ENCODE data around the gene CAMKMT. TPM values are rescaled to one million over a fixed set of nuclear protein-coding genes. Genes with fewer than 3 reads are reported as not detected.

CAMKMT gene
- total RNA-seq, 5 donors from 2014 or later (not counting 1 experiment from before 2014, with no cell fraction given) = 11.9 to 20.2 (median 16.5) TPM

DNA sequence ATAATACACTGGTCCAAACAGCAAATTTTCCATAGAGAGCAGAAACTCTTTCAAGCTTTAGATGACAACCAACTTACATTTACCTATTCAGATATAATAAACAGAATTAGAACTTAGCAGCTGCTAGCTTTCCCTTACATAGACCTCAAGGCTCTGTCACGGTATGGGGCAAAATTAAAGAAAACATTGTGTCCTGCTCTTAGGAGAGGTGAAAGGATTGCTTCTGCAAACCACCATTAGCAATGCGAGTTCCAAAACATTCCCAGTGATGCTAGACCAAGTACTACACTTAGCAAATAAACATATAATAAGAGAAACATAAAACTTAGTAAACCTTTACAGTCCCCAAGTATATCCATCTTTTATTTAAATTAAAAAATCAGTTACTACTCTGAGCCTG, 183.3 kb downstream of the CAMKMT start:
- CTCF ChIA-PET = no interaction called here

DNA sequence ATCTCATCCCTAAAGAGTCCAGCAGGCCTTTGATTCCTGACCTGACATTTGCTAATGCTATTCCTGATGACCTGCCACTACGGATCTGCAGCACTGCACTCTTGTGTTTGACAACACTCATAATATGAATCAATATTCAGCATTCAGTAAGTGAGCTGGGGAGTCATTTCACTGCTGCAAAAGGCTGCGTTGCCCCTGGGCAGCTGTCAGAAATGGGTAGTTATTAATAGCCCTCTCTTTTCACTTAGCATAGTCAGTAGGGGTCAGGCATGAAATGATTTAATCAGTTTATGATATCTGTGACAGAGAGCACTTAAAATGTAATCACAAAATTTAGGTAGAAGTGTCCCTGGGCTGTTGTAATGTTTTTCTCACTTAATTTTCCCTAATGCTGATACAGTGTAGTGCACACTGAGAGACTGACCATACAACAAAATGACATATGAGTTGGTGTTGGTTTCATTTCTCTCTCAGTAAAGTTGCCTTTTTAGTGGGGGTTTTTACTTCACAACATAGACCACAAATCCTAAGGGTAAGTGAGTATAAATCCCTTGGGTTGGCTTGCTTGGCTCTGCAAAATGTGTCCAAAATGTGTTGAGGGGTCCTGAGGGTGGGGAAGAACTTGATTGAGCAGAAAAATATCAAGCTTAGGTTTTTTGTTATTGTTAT, 184.8 kb downstream of the CAMKMT start:
- ChIA-PET POLR2A (no interaction called here), CTCF (no interaction called here)
- ATAC-seq (replicated peaks in 1 of 4) = no peak
- Mint-ChIP-seq H3K4me1 (no peaks in the 10 kb centered on the region), H3K27ac (no peak overlapping the region), H3K9me3 (no peaks in the 10 kb centered on the region), H3K27me3 (no peaks in the 10 kb centered on the region), H3K4me3 (no peak overlapping the region), H3K36me3 (peaks cover 21% of the 10 kb centered on the region)
- H3K27me3 ChIP-seq (replicated peaks in 1 of 2; ENCODE audit: control insufficient read depth in 2 of 2, extremely low read depth in 1 of 2, insufficient read depth in 2 of 2, low read length in 1 of 2) = no peaks in the 10 kb centered on the region
- DNase-seq = no peak
- H3K4me3 ChIP-seq (ENCODE audit: control insufficient read depth in 1 of 2, extremely low read depth in 1 of 2, low read length in 1 of 2) = no peak overlapping the region
- no peaks in the 10 kb centered on the region for H3K4me1 ChIP-seq (ENCODE audit: control insufficient read depth in 1 of 2, extremely low read depth in 1 of 2, insufficient read depth in 2 of 2, low read length in 2 of 2)
- H3K36me3 ChIP-seq (ENCODE audit: control insufficient read depth in 2 of 2, extremely low read depth in 1 of 2, insufficient read depth in 1 of 2, low read length in 1 of 2) = no peaks in the 10 kb centered on the region
- no peak overlapping the region for H3K27ac ChIP-seq (ENCODE audit: low read length)
- H3K9me3 ChIP-seq = no peaks in the 10 kb centered on the region
- no CpG with 5 or more reads among the region's 2 CpGs for WGBS (ENCODE audit: insufficient coverage)

More for the DNA sequence above, 183.3 kb downstream of the CAMKMT start:
- no peaks in the 10 kb centered on the region for H3K9me3 Mint-ChIP-seq
- Histone ChIP-seq H3K27ac (ENCODE audit: low read length) (no peak overlapping the region), H3K4me3 (ENCODE audit: control insufficient read depth in 1 of 2, extremely low read depth in 1 of 2, low read length in 1 of 2) (no peak overlapping the region), H3K9me3 (no peaks in the 10 kb centered on the region), H3K36me3 (ENCODE audit: control insufficient read depth in 2 of 2, extremely low read depth in 1 of 2, insufficient read depth in 1 of 2, low read length in 1 of 2) (no peaks in the 10 kb centered on the region), H3K4me1 (ENCODE audit: control insufficient read depth in 1 of 2, extremely low read depth in 1 of 2, insufficient read depth in 2 of 2, low read length in 2 of 2) (no peaks in the 10 kb centered on the region), H3K27me3 (replicated peaks in 1 of 2; ENCODE audit: control insufficient read depth in 2 of 2, extremely low read depth in 1 of 2, insufficient read depth in 2 of 2, low read length in 1 of 2) (no peaks in the 10 kb centered on the region)
- no peak for DNase-seq
- no peak overlapping the region for H3K27ac Mint-ChIP-seq
- no peaks in the 10 kb centered on the region for H3K4me1 Mint-ChIP-seq
- no peak for ATAC-seq (replicated peaks in 1 of 4)
- no peaks in the 10 kb centered on the region for H3K27me3 Mint-ChIP-seq
- no peak overlapping the region for H3K4me3 Mint-ChIP-seq
- no CpG with 5 or more reads among the region's 2 CpGs for WGBS (ENCODE audit: insufficient coverage)
- POLR2A ChIA-PET = interaction anchor here in 1 of 2 donors (0.7 kb wide), 1 partner anchor 544 kb away, joined by 3 read pairs; no protein-coding TSS in a partner anchor
- H3K36me3 Mint-ChIP-seq = peaks cover 14% of the 10 kb centered on the region

DNA sequence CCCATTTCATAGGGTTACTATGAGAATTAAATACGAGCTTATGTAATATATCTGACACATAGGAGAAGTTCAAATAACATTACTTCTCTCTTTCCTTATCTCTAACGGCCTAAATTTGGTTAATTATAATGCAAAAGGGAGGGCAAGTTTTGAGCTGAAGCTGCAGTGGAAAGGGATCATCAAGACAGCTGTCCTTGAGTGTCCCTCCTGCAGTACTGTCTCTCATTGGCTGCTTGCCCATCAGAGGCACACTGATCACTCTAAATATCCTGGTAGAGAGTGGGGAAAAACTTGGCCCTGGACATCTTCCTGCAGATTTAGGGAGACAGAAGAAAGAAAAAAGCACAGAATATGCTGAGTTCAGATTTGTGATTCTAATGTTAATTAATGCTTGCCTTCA, 186.0 kb downstream of the CAMKMT start:
- no peaks in the 10 kb centered on the region for H3K27me3 ChIP-seq (replicated peaks in 1 of 2; ENCODE audit: control insufficient read depth in 2 of 2, extremely low read depth in 1 of 2, insufficient read depth in 2 of 2, low read length in 1 of 2)
- H3K9me3 ChIP-seq = no peaks in the 10 kb centered on the region
- no peak overlapping the region for H3K27ac ChIP-seq (ENCODE audit: low read length)
- ATAC-seq (replicated peaks in 1 of 4) = no peak
- Mint-ChIP-seq H3K27me3 (no peaks in the 10 kb centered on the region), H3K4me1 (no peaks in the 10 kb centered on the region), H3K36me3 (peaks cover 21% of the 10 kb centered on the region), H3K9me3 (no peaks in the 10 kb centered on the region), H3K4me3 (no peak overlapping the region), H3K27ac (no peak overlapping the region)
- DNase-seq = no peak
- ChIA-PET POLR2A (no interaction called here), CTCF (no interaction called here)
- no peak overlapping the region for H3K4me3 ChIP-seq (ENCODE audit: control insufficient read depth in 1 of 2, extremely low read depth in 1 of 2, low read length in 1 of 2)
- WGBS (ENCODE audit: insufficient coverage) = no CpG with 5 or more reads among the region's 2 CpGs
- H3K4me1 ChIP-seq (ENCODE audit: control insufficient read depth in 1 of 2, extremely low read depth in 1 of 2, insufficient read depth in 2 of 2, low read length in 2 of 2) = no peaks in the 10 kb centered on the region
- no peaks in the 10 kb centered on the region for H3K36me3 ChIP-seq (ENCODE audit: control insufficient read depth in 2 of 2, extremely low read depth in 1 of 2, insufficient read depth in 1 of 2, low read length in 1 of 2)

DNA sequence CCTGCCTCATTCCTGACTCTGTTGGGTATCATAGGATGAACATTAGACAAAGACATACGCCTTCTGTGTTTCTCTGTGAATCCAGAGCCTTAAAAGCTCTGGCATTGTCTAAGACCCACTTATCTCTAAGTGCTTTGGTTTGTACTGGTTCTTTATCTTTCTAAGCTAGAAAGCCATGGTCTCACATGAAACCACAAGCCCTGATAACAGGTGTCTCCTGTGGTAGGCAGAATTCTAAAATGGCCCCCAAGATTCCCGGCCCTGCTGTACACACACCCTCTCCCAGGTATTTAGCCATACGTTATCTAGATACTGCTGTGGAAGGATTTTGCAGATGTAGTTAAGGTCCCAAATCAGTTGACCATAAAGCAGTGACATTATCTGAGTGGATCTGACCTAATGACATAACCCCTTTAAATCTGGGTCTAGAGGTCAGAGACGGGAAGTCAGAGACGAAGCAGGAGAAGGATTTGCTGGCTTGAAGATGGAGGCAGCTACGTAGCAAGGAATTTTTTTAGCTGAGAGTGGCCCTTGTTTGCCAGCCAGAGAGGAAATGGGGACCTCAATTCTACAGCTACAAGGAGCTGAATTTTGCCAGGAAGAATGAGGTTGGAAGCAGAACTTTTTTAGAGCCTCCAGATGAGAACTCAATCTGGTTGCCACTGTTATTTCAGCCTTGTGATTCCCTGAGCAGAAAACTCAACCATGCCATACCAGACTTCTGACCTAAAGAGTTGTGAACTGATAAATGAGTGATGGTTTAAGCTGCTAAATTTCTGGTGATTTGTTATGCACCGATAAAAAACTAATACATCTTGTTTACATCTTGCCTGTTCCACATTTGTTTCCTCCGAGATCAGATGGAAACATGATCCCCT, 186.7 kb downstream of the CAMKMT start:
- Histone ChIP-seq H3K4me3 (ENCODE audit: control insufficient read depth in 1 of 2, extremely low read depth in 1 of 2, low read length in 1 of 2) (no peak overlapping the region), H3K4me1 (ENCODE audit: control insufficient read depth in 1 of 2, extremely low read depth in 1 of 2, insufficient read depth in 2 of 2, low read length in 2 of 2) (no peaks in the 10 kb centered on the region), H3K36me3 (ENCODE audit: control insufficient read depth in 2 of 2, extremely low read depth in 1 of 2, insufficient read depth in 1 of 2, low read length in 1 of 2) (no peaks in the 10 kb centered on the region), H3K27ac (ENCODE audit: low read length) (no peak overlapping the region), H3K9me3 (no peaks in the 10 kb centered on the region), H3K27me3 (replicated peaks in 1 of 2; ENCODE audit: control insufficient read depth in 2 of 2, extremely low read depth in 1 of 2, insufficient read depth in 2 of 2, low read length in 1 of 2) (no peaks in the 10 kb centered on the region)
- H3K4me3 Mint-ChIP-seq = no peak overlapping the region
- ChIA-PET POLR2A (no interaction called here), CTCF (interaction anchor here in 1 of 2 donors (0.5 kb wide), 1 partner anchor 280 kb away, joined by 4 read pairs; no protein-coding TSS in a partner anchor)
- no peaks in the 10 kb centered on the region for H3K27me3 Mint-ChIP-seq
- ATAC-seq (replicated peaks in 1 of 4) = no peak
- no peak overlapping the region for H3K27ac Mint-ChIP-seq
- 100% methylated on average over 1 of the region's 8 CpGs for WGBS (ENCODE audit: insufficient coverage)
- peaks cover 21% of the 10 kb centered on the region for H3K36me3 Mint-ChIP-seq
- H3K4me1 Mint-ChIP-seq = no peaks in the 10 kb centered on the region
- no peak for DNase-seq
- H3K9me3 Mint-ChIP-seq = no peaks in the 10 kb centered on the region

DNA sequence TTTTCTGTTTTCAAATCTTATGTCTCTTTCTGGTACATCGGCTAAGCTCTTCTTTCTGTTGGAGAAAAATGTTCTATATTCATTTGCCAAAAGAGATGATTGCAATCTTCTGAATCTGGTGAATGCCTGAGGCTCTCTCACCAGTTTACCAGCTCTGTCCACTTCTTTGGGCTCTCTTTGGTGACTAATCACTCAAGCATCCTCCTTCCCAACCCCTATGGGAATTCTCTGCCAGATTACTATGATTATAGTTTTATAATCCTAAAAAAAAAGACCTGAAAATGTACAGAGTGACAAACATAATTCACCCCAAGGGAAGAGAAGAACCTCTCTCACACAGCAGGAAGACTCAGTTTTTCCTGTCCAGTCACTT, 187.3 kb downstream of the CAMKMT start:
- CTCF ChIA-PET = no interaction called here
- Histone ChIP-seq H3K36me3 (ENCODE audit: control insufficient read depth in 2 of 2, extremely low read depth in 1 of 2, insufficient read depth in 1 of 2, low read length in 1 of 2) (no peaks in the 10 kb centered on the region), H3K4me3 (ENCODE audit: control insufficient read depth in 1 of 2, extremely low read depth in 1 of 2, low read length in 1 of 2) (no peak overlapping the region), H3K27me3 (replicated peaks in 1 of 2; ENCODE audit: control insufficient read depth in 2 of 2, extremely low read depth in 1 of 2, insufficient read depth in 2 of 2, low read length in 1 of 2) (no peaks in the 10 kb centered on the region), H3K4me1 (ENCODE audit: control insufficient read depth in 1 of 2, extremely low read depth in 1 of 2, insufficient read depth in 2 of 2, low read length in 2 of 2) (no peaks in the 10 kb centered on the region), H3K27ac (ENCODE audit: low read length) (no peak overlapping the region), H3K9me3 (no peaks in the 10 kb centered on the region)
- Mint-ChIP-seq H3K9me3 (no peaks in the 10 kb centered on the region), H3K4me1 (no peaks in the 10 kb centered on the region), H3K27me3 (no peaks in the 10 kb centered on the region), H3K36me3 (peaks cover 24% of the 10 kb centered on the region), H3K27ac (no peak overlapping the region), H3K4me3 (no peak overlapping the region)
- POLR2A ChIA-PET = no interaction called here
- ATAC-seq (replicated peaks in 1 of 4) (no peak), DNase-seq (no peak)
- no CpG with 5 or more reads among the region's 1 CpG for WGBS (ENCODE audit: insufficient coverage)

DNA sequence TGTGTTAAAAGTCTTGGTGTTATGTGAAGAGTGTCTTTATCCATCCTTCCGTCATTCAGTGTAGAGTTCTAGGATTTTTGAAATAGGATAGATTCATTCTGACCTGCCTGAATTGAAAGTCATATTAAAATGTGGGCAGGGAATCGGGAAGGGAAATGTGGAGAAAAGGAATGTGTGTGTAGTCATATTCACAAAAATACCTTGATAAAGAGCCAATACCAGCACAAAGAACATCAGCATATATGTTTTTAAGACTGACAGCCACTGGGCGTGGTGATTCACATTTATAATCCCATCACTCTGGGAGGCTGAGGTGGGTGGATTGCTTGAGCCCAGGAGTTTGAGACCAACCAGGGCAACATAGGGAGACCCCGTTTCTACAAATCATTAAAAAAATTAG, 188.1 kb downstream of the CAMKMT start:
- WGBS (ENCODE audit: insufficient coverage) = 100% methylated on average over 1 of the region's 4 CpGs
- POLR2A ChIA-PET = no interaction called here
- H3K4me1 Mint-ChIP-seq = no peaks in the 10 kb centered on the region
- H3K27ac Mint-ChIP-seq = no peak overlapping the region
- CTCF ChIA-PET = no interaction called here
- H3K9me3 Mint-ChIP-seq = peaks cover 0 to 2% (median 0%) of the 10 kb centered on the region in 3 donors
- no peaks in the 10 kb centered on the region for H3K36me3 ChIP-seq (ENCODE audit: control insufficient read depth in 2 of 2, extremely low read depth in 1 of 2, insufficient read depth in 1 of 2, low read length in 1 of 2)
- no peaks in the 10 kb centered on the region for H3K27me3 Mint-ChIP-seq
- no peak overlapping the region for H3K27ac ChIP-seq (ENCODE audit: low read length)
- no peaks in the 10 kb centered on the region for H3K4me1 ChIP-seq (ENCODE audit: control insufficient read depth in 1 of 2, extremely low read depth in 1 of 2, insufficient read depth in 2 of 2, low read length in 2 of 2)
- ATAC-seq (replicated peaks in 1 of 4) (no peak), DNase-seq (no peak)
- no peaks in the 10 kb centered on the region for H3K9me3 ChIP-seq
- no peaks in the 10 kb centered on the region for H3K27me3 ChIP-seq (replicated peaks in 1 of 2; ENCODE audit: control insufficient read depth in 2 of 2, extremely low read depth in 1 of 2, insufficient read depth in 2 of 2, low read length in 1 of 2)
- peaks cover 24% of the 10 kb centered on the region for H3K36me3 Mint-ChIP-seq
- H3K4me3 ChIP-seq (ENCODE audit: control insufficient read depth in 1 of 2, extremely low read depth in 1 of 2, low read length in 1 of 2) = no peak overlapping the region
- H3K4me3 Mint-ChIP-seq = no peak overlapping the region

Data from T-cell (primary cell).